Astrocyte (in vitro differentiated cells and primary cell): ENCODE measurements around the gene SLC6A9. TPM values are rescaled to one million over a fixed set of nuclear protein-coding genes. Genes with fewer than 3 reads are reported as not detected.

Source experiments
- DNase-seq: peaks from one replicate; pipeline ENCODE4 v3.0.0-alpha.2; 2010; ENCODE audit warnings: low read depth
- FAIRE-seq: peaks from 2 replicates; lab custom pipeline; 2011; peaks lifted over from hg19 to GRCh38; lab: Jason Lieb, UNC
- H2AFZ ChIP-seq: 2 replicates; pipeline ENCODE4 v1.6.0; 2012; ENCODE audit warnings: low read depth, low read length, inconsistent platforms
- H3K27ac ChIP-seq: 2 replicates; pipeline ENCODE4 v1.5.1; 2011; ENCODE audit warnings: low read depth, low read length, inconsistent platforms
- H3K27me3 ChIP-seq: 2 replicates; pipeline ENCODE4 v1.6.0; 2011; ENCODE audit warnings: low read length, inconsistent platforms; ENCODE audit not compliant: insufficient read depth
- H3K36me3 ChIP-seq: 2 replicates; pipeline ENCODE4 v1.5.1; 2011; ENCODE audit warnings: low read length, inconsistent platforms; ENCODE audit not compliant: insufficient read depth
- H3K4me1 ChIP-seq: 2 replicates; pipeline ENCODE4 v1.5.1; 2011; ENCODE audit warnings: low read length, inconsistent platforms; ENCODE audit not compliant: insufficient read depth
- H3K4me2 ChIP-seq: 2 replicates; pipeline ENCODE4 v1.6.0; 2012; ENCODE audit warnings: low read length, inconsistent platforms
- H3K4me3 ChIP-seq: 2 replicates; pipeline ENCODE4 v1.5.1; 2011; ENCODE audit warnings: low read depth, mild to moderate bottlenecking, low read length, inconsistent platforms; ENCODE audit not compliant: insufficient read depth
- H3K79me2 ChIP-seq: 2 replicates; pipeline ENCODE4 v1.6.0; 2012; ENCODE audit warnings: mild to moderate bottlenecking, low read length, inconsistent platforms; ENCODE audit not compliant: insufficient read depth
- H3K9ac ChIP-seq: 2 replicates; pipeline ENCODE4 v1.6.0; 2012; ENCODE audit warnings: mild to moderate bottlenecking, low read length, inconsistent platforms
- H3K9me3 ChIP-seq: 2 replicates; pipeline ENCODE4 v1.5.1; 2012; ENCODE audit warnings: low read depth, mild to moderate bottlenecking, low read length, inconsistent platforms; ENCODE audit not compliant: insufficient read depth
- H4K20me1 ChIP-seq: 2 replicates; pipeline ENCODE4 v1.6.0; 2012; ENCODE audit warnings: low read length, inconsistent platforms; ENCODE audit not compliant: insufficient read depth
- H3K27ac Mint-ChIP-seq: one replicate; pipeline ENCODE4 v1.8.0; 2021; ENCODE audit warnings: mild to moderate bottlenecking, mixed read lengths; ENCODE audit not compliant: unreplicated experiment
- H3K27me3 Mint-ChIP-seq: one replicate; pipeline ENCODE4 v1.8.0; 2021; ENCODE audit warnings: low read depth, mixed read lengths; ENCODE audit not compliant: unreplicated experiment
- H3K36me3 Mint-ChIP-seq: one replicate; pipeline ENCODE4 v1.8.0; 2021; ENCODE audit warnings: low read depth, mixed read lengths; ENCODE audit not compliant: unreplicated experiment
- H3K4me1 Mint-ChIP-seq: one replicate; pipeline ENCODE4 v1.8.0; 2021; ENCODE audit warnings: low read depth, mixed read lengths; ENCODE audit not compliant: unreplicated experiment
- H3K4me3 Mint-ChIP-seq: one replicate; pipeline ENCODE4 v1.8.0; 2021; ENCODE audit warnings: mild to moderate bottlenecking, moderate library complexity, mixed read lengths; ENCODE audit not compliant: unreplicated experiment
- H3K9me3 Mint-ChIP-seq: one replicate; pipeline ENCODE4 v1.8.0; 2021; ENCODE audit warnings: mild to moderate bottlenecking, mixed read lengths; ENCODE audit not compliant: unreplicated experiment
- CTCF ChIP-seq: IDR thresholded peaks from 2 replicates; pipeline ENCODE4 v1.5.1; 2011; ENCODE audit warnings: low read depth, mild to moderate bottlenecking, inconsistent platforms, low read length, moderate library complexity; ENCODE audit not compliant: insufficient read depth
- EZH2 ChIP-seq: IDR thresholded peaks from 2 replicates; pipeline ENCODE4 v1.6.1; 2012; ENCODE audit warnings: mild to moderate bottlenecking, low read length, inconsistent platforms; ENCODE audit not compliant: insufficient read depth
- total RNA-seq: library from RNA; stranded (reverse); gene quantifications from 2 replicates; pipeline ENCODE4 v1.2.1, GENCODE V29; 2021

The SLC6A9 gene
- total RNA-seq, 1 donor from 2014 or later, result 45.2 TPM

- no peaks in the 10 kb centered on the region for H4K20me1 ChIP-seq
- H3K27ac ChIP-seq, result no peak overlapping the region
- no peaks in the 10 kb centered on the region for H3K27me3 ChIP-seq
- no peak overlapping the region for H3K27ac Mint-ChIP-seq
- H3K4me3 Mint-ChIP-seq, result no peak overlapping the region
- H3K9me3 Mint-ChIP-seq, result no peaks in the 10 kb centered on the region
- FAIRE-seq, result no peak
- H3K9ac ChIP-seq, result no peak overlapping the region
- no peak overlapping the region for H2AFZ ChIP-seq
- H3K4me1 ChIP-seq, result no peaks in the 10 kb centered on the region
- no peaks in the 10 kb centered on the region for H3K79me2 ChIP-seq
- no peaks in the 10 kb centered on the region for H3K4me1 Mint-ChIP-seq
- DNase-seq, result no peak
- H3K36me3 Mint-ChIP-seq, result peaks cover 23% of the 10 kb centered on the region
- no peak for TF ChIP-seq CTCF
- no peak for TF ChIP-seq EZH2
- no peaks in the 10 kb centered on the region for H3K36me3 ChIP-seq
- H3K4me2 ChIP-seq, result no peak overlapping the region
- peaks cover 2% of the 10 kb centered on the region for H3K27me3 Mint-ChIP-seq
- no peak overlapping the region for H3K4me3 ChIP-seq
- no peaks in the 10 kb centered on the region for H3K9me3 ChIP-seq
Measured at GRCh38 chr1:43999455-43999854, 31.8 kb downstream of the SLC6A9 start.

GRCh38 chr1:43998000-43998378, 33.3 kb downstream of the SLC6A9 start:
- Histone ChIP-seq H3K4me1 (no peaks in the 10 kb centered on the region), H3K79me2 (no peaks in the 10 kb centered on the region), H3K36me3 (no peaks in the 10 kb centered on the region), H2AFZ (no peak overlapping the region), H3K4me2 (no peak overlapping the region), H3K9me3 (no peaks in the 10 kb centered on the region), H3K27ac (no peak overlapping the region), H3K9ac (no peak overlapping the region), H3K27me3 (no peaks in the 10 kb centered on the region), H3K4me3 (no peak overlapping the region), H4K20me1 (no peaks in the 10 kb centered on the region)
- H3K4me1 Mint-ChIP-seq, result no peaks in the 10 kb centered on the region
- H3K27me3 Mint-ChIP-seq, result peaks cover 2% of the 10 kb centered on the region
- H3K36me3 Mint-ChIP-seq, result peaks cover 21% of the 10 kb centered on the region
- DNase-seq (no peak), FAIRE-seq (no peak)
- no peaks in the 10 kb centered on the region for H3K9me3 Mint-ChIP-seq
- no peak overlapping the region for H3K27ac Mint-ChIP-seq
- TF ChIP-seq EZH2 (no peak), CTCF (no peak)
- no peak overlapping the region for H3K4me3 Mint-ChIP-seq

- Mint-ChIP-seq H3K27ac (no peak overlapping the region), H3K4me3 (no peak overlapping the region), H3K27me3 (peaks cover 2% of the 10 kb centered on the region), H3K36me3 (peaks cover 21% of the 10 kb centered on the region), H3K9me3 (peaks cover 2% of the 10 kb centered on the region), H3K4me1 (peaks cover 2% of the 10 kb centered on the region)
- Histone ChIP-seq H3K79me2 (no peaks in the 10 kb centered on the region), H3K4me2 (no peak overlapping the region), H3K9ac (no peak overlapping the region), H3K4me1 (no peaks in the 10 kb centered on the region), H3K27me3 (no peaks in the 10 kb centered on the region), H3K36me3 (no peaks in the 10 kb centered on the region), H3K27ac (no peak overlapping the region), H3K9me3 (no peaks in the 10 kb centered on the region), H4K20me1 (no peaks in the 10 kb centered on the region), H3K4me3 (no peak overlapping the region), H2AFZ (no peak overlapping the region)
- TF ChIP-seq EZH2 (no peak), CTCF (no peak)
- DNase-seq, result no peak
- FAIRE-seq, result no peak
Measured at GRCh38 chr1:43997295-43997999, 33.8 kb downstream of the SLC6A9 start.
